A549 (cell line): Measurements from ENCODE around the gene SCARB1.

Source experiments
- HDAC2 ChIP-seq: fragments of 200-600 bp; sonication (generic); IDR thresholded peaks from 2 replicates; pipeline ENCODE4 v1.6.1; 2016
- JUN ChIP-seq, 2 experiments: fragments of >200 bp; sonication (Bioruptor Twin); formaldehyde crosslinking; IDR thresholded peaks; 2 replicates in 1 of 2; 3 replicates in 1 of 2; pipeline ENCODE4 v1.6.1; 2016 to 2017
- KDM5A ChIP-seq: fragments of 200-600 bp; sonication (generic); IDR thresholded peaks from 2 replicates; pipeline ENCODE4 v1.6.1; 2016; ENCODE audit warnings: antibody characterized with exemption, mild to moderate bottlenecking
- POLR2A ChIP-seq: IDR thresholded peaks from 2 replicates; pipeline ENCODE4 v1.6.1; 2012; ENCODE audit warnings: mild to moderate bottlenecking, low read length
- POLR2AphosphoS2 ChIP-seq: conservative IDR thresholded peaks from 2 replicates; pipeline ENCODE4 v1.6.1; 2012; ENCODE audit warnings: low read length, improper control_type of control experiment, inconsistent platforms
- SMC3 ChIP-seq: fragments of >200 bp; sonication (Bioruptor Twin); formaldehyde crosslinking; IDR thresholded peaks from 3 replicates; pipeline ENCODE4 v1.6.1; 2018; ENCODE audit warnings: inconsistent platforms
- TF ChIP-seq, protein P1 (sequence below): fragments of >200 bp; sonication (Bioruptor Twin); formaldehyde crosslinking; IDR thresholded peaks from 3 replicates; pipeline ENCODE4 v1.5.1; 2016

- TF ChIP-seq, protein P1, sequence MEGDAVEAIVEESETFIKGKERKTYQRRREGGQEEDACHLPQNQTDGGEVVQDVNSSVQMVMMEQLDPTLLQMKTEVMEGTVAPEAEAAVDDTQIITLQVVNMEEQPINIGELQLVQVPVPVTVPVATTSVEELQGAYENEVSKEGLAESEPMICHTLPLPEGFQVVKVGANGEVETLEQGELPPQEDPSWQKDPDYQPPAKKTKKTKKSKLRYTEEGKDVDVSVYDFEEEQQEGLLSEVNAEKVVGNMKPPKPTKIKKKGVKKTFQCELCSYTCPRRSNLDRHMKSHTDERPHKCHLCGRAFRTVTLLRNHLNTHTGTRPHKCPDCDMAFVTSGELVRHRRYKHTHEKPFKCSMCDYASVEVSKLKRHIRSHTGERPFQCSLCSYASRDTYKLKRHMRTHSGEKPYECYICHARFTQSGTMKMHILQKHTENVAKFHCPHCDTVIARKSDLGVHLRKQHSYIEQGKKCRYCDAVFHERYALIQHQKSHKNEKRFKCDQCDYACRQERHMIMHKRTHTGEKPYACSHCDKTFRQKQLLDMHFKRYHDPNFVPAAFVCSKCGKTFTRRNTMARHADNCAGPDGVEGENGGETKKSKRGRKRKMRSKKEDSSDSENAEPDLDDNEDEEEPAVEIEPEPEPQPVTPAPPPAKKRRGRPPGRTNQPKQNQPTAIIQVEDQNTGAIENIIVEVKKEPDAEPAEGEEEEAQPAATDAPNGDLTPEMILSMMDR = no peak
- TF ChIP-seq POLR2A (peak; percentile 25; the same call in 1 of the 2 replicates), HDAC2 (no peak), POLR2AphosphoS2 (peak; percentile 100), SMC3 (no peak), KDM5A (no peak), JUN (IDR thresholded peaks at IDR 0.05) (peak; percentile 45 to 80; a peak in 3 of 5 replicates)
Observed at GRCh38 chr12:124910561-124911478, 47.2 kb upstream of the SCARB1 start.
